NCI-H2196 treated with DMSO at 0.1 percent for 48 hours (cell line): ENCODE data around the gene AADACL3.

Experiments used
- DNase-seq: peaks from one replicate; lab custom pipeline; 2025; ENCODE audit not compliant: unreplicated experiment; lab: John Stamatoyannopoulos, UW

Gene AADACL3

DNA sequence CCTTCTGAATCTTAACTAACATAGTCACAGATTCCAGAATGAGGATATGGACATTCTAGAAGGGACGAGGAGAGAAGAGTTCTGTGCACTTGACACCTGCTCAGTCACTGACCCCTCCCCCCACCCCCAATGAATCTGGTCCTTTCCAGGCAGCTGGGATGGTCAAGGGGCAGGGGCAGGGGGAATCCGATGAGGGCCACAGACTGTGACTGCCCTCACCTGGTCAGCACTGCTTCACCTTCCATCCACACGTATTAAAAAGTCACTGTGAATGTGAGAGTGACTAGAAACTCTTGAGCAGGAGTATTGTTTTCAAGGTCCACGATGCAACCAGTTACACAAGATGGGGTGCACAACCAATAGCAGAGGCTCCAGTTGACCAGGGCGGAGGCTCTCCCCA lies 48.1 kb downstream of the AADACL3 start:
- DNase-seq: no peak

DNA sequence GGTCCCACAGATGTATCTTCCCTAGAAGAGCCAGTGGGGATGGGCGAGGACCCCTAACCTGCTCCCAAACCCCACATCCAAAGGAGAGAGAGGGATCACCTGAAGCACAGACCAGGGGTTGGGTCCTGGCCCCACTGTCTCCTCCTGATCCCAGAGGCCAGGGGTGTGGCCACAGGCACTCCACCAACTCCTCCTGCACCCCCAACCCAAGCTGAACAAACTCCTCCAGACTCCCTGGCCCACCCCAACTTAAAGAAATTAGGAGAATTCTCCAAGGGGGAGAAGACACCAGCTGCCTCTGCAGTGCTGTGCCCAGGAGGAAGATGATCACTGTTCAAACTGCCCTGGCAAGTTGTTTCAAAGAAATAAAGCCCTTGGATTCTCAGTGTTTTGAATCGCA lies 53.1 kb downstream of the AADACL3 start:
- DNase-seq: no peak

DNA sequence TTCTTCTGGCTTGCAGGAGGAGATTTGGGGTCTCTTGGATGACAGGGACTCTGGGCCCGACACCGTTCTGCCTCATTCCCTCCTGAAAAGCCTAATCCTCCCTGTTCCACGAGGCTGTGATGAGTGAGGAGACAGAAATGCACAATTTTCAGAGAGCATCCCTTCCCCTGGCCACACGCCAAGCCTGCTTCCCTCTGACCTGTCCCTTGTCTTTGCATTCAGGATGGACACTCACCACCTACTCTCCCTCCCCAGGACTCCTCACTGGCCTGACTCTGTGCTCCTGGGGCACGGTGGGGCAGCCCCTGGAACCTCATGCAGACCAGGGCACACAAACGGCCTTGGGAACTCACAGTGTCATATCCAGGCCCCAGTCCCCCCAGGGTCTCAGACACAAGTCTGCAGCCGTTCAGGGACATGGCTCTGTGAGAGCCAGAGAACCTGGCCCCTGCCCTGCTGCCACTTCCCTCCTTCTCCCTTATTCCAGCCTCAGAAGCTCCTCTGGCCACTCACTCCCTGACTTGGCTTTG lies 54.1 kb downstream of the AADACL3 start:
- no peak for DNase-seq

DNA sequence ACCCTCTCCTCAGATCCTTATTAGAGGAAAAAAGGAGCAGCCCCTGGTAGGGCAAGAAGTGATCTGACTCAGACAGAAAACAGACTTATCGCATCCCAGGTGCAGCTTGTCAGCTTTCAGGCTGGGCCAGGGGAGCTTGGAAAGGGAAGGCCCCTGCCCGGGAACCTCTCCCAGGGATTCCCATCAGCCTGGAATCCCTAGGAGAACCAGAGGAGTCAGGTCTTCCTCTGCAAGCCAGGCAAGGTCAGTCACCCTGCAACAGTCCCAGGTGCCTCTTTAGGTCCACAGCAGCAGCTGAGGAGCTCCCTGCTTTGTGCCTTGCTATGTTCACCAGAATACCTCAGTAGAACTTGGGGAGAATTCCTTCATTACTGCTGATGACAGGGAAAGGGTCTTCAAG lies 54.7 kb downstream of the AADACL3 start:
- no peak for DNase-seq

DNA sequence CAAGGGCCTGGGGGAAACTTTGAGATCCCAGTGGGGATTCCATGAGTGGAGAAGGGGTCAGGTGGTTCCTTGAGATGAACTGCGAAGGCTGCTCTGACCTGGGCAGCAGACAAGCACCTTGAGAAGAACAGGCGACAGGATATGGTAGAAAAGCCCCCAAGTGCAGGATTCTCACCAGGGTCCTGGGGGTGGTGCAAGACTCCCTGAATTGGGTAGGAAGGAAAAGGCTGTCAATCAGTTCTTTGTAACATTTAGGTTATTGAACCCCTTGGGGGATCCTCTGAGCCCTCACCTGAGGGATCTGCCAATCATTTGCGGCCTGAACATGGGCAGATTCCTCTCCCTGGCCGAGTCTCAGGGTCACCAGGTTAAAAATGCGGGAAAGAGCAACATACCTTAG lies 55.3 kb downstream of the AADACL3 start:
- DNase-seq: no peak

DNA sequence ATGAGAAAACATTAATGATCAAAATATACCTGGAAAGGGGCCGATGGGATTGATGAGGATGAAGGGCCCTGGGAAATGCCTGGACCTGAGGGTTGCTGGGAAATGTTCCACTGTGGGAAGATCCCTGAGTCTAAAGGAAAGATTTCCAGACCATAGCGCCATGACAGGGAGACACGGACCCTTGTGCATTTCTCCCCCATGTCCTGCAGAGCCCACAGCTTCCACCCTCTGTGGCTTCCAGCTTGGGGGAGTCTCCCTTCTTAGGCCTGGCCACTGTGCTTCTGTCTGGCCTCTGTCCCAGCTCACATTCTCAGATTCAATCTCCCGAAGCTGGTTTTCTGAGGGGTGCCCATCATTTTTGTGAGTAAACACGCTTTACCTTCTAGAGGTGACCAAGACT lies 56.6 kb downstream of the AADACL3 start:
- no peak for DNase-seq

DNA sequence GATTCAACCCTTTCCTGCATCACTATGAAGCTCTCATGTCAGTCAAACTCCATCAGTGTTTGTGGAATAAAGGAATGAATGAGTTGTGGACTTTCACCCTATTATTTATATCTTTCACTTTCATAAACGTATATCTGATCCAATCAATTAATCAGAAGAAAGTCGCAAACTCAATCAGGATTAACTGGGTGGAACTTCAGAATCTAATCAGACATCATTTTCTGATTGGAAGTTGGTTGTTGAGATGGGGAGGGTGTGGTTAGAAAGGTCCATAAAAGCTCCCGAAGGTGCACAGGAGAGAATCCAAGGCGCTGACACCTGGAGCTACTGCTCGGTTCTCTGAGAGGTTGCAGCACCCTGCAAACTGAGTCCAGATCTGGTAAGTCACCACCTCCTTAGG lies 57.5 kb downstream of the AADACL3 start, which contains the start of gene PRAMEF12:
Gene PRAMEF12 (plus strand): TSS at position 301 of the 400 bp plus-strand sequence. CDS start 1,130 bp downstream, outside the sequence.
- DNase-seq: no peak

DNA sequence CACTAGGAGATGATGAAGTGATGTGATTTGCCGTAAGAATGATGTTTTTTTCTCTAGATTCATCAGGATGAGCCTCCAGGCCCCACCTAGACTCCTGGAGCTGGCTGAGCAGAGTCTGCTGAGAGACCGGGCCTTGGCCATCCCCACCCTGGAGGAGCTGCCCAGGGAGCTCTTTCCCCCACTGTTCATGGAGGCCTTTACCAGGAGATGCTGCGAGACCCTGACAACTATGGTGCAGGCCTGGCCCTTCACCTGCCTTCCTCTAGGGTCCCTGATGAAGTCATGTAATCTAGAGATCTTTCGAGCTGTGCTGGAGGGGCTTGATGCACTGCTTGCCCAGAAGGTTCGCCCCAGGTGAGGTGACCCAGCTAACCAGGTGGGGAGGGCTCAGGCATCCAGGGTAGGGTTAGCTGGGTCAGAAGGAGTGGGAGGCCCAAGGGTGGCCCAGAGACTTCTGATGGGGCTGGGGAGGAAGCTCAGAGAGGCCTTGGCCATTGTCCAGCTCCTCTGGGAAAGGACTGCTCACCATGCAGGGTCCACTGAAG lies 59.0 kb downstream of the AADACL3 start:
- no peak for DNase-seq

DNA sequence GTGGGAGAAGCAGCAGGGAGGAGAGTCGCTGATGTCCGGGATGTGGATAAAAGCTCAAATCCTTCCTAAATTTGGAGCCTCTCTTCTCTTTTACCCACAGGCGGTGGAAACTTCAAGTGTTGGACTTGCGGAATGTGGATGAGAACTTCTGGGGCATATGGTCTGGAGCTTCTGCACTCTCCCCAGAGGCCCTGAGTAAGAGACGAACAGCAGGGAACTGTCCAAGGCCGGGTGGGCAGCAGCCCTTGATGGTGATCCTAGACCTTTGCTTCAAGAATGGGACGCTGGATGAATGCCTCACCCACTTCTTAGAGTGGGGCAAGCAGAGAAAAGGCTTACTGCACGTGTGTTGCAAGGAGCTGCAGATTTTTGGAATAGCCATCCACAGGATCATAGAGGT lies 59.5 kb downstream of the AADACL3 start:
- no peak for DNase-seq

DNA sequence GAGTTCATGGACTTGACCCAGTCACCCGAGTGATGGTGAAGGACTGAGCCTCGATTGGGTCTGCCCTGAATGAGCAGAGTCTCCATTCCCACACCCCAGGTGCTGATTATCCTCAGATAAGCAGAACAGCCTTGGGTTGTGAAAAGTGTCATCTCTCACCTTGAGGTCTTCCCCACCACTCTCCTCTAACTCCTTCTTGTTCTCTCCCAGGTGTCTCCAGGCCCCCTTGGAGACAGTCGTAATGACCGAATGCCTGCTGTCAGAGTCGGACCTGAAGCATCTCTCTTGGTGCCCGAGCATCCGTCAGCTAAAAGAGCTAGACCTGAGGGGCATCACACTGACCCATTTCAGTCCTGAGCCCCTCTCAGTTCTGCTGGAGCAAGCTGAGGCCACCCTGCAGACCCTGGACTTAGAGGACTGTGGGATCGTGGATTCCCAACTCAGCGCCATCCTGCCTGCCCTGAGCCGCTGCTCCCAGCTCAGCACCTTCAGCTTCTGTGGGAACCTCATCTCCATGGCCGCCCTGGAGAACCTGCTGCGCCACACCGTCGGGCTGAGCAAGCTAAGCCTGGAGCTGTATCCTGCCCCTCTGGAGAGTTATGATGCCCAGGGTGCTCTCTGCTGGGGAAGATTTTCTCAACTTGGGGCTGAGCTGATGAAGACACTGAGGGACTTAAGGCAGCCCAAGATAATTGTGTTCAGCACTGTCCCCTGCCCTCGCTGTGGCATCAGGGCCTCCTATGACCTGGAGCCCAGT lies 61.1 kb downstream of the AADACL3 start:
- DNase-seq: no peak
